Inferior parietal cortex (tissue), 1 donor: ENCODE results near the gene ECE1.

Source experiments
- DNase-seq: peaks from one replicate; pipeline ENCODE4 v3.0.0-alpha.2; 2016; ENCODE audit errors: extremely low spot score

Gene ECE1

DNA sequence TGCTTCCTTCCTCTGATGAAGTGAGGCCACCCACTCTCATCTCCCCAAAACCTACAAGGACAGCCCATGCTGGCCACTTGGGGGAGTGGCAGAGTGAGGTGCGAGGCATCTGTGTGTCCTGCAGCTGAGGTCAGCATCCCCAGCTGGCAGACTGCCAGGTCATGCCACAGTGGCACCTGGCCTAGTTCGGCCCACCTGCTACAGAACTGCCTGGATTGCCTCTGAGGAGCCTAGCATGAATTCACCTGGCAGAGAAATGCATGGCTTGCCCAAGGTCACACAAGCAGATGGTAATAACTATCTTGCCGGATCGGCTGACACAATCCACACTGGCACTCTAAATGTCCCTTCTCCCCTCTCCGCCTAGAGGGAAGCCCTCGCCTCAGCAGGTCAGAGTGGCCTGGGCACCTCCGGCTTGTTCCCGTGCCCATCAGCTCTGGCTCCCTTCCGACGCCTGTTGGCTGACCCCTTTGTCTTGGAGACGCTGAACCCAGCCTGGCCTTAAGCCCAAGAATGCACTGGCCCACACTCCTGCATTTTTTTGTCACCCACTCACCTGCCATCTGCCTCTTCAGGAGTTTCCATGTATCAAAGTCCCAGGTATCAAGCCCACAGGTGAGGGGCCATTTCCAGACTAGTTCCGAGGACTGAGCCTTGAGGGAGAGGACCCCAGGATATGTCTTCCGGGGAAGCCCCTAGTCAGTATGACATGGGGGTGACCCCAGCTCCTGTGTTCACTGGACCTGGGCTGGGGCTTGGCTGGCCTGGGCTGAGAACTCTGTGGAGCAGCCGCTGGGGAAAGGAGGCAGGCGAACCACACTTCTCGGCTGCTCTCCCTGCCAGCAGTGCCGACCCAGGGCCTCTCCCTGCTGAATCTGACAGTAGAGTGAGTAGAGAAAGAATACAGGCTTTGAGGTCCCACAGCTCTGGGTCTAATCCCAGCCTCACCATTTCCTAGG, 21.7 kb downstream of the ECE1 start:
- no peak for DNase-seq

DNA sequence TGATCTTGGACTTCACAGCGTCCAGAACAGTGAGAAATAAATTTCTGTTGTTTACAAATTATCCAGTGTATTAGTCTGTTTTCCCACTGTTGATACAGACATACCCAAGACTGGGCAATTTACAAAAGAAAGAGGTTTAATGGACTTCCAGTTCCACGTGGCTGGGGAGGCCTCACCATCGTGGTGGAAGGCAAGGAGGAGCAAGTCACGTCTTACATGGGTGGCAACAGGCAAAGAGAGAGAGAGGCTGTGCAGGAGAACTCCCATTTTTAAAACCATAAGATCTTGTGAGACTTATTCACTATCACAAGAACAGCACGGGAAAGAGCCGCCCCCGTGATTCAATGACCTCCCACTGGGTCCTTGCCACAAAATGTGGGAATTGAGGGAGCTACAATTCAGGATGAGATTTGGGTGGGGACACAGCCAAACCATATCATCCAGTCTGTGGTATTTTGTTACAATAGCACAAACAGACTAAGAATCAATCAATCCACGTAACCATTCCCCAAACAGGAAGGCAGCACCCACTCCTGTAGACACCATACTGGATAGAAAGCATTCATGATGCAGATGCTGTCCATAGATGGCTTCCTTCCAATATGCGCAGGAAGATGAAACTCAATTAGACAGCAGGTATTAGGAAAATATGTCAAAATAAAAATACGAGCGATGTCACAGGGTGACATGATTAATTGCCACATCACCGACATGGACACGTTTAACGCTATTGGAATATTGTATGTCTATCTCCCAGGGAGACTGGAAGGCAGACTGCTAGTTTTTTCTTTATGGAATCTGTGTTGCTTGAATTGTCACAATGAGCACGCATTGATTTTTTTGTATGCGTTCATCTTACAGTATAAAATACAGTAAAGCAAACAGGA, 22.8 kb downstream of the ECE1 start:
- no peak for DNase-seq

DNA sequence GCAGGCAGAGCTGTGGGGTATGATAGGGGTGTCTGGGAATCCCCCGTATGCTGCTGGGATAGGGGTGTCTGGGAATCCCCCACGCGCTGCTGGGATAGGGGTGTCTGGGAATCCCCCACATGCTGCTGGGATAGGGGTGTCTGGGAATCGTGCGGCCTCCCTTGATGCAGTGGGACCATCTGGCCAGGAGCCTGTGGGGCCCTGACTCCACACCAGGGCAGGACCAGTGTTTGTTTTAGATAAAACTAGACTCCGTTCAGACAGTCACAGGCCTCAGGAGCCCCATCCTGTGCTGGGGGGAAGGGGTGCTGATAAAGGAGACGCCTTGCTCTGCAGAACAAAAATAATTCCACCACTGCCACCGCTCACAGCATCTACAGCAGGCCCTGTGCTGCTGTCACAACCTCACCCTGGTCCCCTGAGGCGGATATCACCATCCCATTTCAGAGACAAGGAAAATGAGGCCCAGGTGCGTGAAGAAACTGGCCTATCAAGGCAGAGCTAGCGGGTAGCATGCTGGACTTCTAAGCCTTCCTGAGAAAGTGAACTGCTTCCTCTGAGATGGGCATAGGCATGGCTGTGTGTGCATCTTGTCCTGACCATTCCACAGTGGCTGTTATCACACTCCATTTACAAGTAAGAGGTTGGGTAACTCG, 24.0 kb downstream of the ECE1 start:
- no peak for DNase-seq

DNA sequence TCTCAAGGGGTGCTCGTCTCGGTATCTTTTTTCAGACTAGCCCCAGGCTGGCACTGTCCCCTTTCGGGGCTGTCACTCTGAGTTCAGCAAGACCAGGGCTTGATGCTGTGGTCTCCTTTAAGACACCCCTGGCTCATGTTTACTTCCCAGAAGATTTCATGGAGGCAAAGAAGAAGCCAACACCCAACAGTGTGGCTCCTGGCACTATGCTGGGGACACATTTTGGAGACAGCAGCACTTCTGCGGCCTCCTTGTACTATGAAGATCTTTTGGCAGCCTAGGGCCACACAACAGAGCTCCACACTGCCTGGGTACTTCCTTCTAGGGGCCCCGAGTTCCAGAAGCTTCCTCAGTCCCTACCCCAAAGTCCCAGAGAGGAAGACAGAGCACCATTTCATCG, 24.6 kb downstream of the ECE1 start:
- no peak for DNase-seq

DNA sequence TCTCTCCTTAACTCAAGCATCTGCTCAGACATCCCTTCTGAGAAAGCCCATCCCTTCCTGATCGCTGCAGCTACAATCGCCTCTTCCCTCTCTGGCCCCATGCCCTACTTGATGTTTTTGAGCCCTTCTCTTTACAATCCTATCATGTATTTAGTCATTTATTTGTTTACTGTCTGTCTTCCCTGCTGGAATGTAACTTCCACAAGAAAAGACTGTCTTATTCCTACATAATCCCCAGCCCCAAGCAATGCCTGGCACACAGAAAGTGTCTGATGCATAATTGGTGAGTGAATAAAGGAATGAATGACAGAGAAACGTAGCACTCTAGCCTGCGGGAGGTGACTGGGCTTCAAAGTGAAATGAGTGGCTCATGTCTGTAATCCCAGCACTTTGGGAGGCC, 25.4 kb downstream of the ECE1 start:
- no peak for DNase-seq

DNA sequence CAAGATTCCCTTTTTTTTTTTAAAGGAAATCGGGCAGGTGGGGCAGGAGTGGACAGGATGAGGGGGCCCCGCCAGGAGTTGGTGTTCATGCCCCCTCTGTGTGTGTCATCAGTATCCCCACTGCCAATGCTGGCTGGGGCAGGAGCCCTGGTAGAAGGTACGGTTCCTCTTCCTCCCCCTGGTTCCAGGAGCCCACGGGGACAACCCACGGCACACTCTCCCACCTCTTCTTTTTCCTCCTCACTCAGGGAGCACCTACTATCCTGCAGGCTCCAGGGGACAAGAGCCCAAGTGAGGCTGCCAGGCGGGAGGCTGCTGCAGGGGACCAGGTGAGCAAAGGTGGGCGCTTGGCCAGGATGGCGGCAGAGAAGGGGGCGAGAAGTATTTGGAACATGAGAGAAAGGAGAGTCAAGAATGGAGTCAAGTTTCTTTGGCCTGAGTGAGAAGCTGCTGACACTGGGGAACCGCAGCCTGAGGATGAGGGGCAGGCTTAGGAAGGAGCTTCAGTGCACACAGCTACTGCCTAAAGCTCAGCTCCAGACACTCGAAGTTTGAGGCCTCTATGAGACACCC, 26.5 kb downstream of the ECE1 start:
- no peak for DNase-seq

DNA sequence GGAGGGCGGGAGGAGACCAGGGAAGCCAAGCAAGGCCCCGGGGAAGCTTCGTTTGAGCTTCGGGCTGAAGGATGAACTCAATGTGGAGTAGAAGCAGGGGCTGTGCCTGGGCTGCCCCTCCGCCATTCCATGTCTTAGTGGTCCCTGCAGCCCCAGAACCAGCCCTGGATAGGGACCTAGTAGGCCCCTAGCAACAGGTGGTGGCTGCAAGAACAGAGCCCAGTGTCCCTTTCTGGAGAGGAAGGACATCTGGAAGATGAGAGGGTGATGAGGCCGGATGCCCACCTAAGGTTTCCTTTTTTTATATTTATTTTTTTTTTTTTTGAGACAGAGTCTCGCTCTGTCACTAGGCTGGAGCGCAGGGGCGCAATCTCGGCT, 27.2 kb downstream of the ECE1 start:
- no peak for DNase-seq

DNA sequence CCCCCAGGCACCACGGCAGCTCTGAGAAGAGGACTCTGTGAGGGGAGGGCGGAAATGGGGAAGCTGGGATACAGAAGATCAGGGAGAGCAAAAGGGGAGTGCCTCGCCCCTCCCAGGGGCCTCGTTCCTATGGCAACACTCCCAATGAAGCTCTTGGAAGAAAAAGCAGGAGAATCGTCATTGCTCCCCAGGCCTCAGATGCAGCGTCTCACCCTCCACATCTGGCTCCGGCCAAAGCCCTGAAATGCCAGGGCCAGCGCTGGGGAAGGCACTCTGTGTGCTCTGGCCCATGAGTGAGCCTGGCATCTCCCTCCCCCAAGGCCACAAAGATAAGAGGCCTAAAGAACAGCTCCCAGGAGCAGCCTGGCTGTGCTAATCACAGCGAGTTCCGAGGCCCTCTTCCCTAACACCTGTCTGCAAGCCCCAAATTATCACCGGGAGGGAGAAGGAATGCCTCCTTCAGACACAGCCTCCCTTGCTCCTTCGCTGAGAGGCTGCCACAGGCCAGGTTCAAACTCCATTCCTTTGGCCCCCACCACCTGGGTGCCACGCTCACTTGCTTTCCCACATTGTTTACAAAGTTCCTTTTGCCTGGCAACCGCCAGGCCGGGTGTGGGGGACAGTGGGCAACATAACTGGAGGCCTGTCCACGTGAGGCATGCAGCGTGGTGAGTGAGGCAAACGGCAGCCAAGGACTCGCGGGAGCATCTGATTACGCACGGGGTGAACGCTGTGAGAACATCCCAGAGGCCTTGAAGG, 27.8 kb downstream of the ECE1 start:
- no peak for DNase-seq

DNA sequence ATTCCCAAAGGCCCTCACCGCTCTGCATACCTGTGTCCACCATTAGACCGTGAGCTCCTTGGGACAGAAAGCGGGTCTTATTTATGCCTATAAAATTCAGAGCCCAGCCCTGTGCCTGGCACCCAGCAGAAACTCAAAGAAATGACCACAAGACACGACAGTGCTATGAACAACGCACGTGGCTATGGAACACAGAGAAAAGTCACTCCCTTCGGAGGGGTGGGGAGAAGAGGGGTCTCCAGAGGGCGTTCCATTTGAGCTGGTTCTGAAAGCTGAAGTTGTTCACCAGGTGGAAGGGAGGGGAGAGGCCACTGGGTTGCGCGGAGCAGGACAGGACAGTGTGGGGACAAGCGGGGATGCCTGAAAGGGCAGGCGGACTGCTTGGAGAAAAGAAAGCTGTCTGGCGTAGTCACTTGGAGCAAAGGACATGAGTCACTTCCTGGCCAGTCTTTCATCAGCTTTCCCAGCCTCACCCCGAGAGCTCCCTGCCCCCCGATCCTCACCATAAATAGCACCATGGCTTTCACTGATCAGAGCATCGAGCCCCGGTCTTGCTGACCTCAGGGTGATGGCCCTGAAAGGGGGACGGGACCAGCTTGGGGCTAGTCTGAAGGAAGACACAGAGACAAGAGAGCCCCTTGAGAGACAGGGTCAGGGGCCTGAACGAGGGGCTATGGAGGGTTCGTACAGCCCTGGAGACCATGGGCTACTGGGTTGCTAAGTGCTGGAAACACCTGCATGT, 28.5 kb downstream of the ECE1 start:
- no peak for DNase-seq

DNA sequence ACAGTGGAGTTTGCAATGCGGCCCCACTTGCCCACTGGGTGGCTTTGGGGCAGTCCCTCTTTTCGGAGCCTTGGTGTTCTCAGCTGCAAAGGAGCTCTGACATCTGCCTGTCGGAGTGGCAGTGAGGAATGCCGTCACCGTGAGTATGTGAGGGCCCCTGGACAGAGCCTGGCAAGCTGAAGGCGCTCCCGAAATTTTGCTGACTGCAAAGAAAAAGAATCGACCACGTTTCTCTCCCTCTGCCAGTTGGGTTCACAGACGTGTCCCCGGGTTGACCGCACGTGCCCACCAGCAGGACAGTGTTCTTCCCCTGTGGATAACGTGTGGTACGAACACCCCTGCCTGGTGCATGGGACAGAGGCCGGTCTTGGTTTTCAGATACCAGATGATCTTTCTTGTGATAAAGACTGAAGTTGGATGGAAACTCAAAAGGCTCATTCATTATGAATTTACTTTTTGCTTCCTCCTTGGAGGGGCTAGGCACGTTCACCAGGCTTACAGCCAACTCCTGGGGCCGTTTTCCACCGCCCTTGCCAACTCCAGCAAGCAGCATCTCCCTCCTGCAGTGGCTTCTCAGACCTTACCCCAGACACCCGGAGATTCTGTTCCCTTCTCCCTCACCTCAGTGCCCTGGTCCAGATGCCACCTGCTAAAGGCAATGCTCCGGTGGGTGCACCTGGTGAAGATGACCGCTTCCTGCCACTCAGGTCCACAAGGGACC, 29.7 kb downstream of the ECE1 start:
- no peak for DNase-seq

DNA sequence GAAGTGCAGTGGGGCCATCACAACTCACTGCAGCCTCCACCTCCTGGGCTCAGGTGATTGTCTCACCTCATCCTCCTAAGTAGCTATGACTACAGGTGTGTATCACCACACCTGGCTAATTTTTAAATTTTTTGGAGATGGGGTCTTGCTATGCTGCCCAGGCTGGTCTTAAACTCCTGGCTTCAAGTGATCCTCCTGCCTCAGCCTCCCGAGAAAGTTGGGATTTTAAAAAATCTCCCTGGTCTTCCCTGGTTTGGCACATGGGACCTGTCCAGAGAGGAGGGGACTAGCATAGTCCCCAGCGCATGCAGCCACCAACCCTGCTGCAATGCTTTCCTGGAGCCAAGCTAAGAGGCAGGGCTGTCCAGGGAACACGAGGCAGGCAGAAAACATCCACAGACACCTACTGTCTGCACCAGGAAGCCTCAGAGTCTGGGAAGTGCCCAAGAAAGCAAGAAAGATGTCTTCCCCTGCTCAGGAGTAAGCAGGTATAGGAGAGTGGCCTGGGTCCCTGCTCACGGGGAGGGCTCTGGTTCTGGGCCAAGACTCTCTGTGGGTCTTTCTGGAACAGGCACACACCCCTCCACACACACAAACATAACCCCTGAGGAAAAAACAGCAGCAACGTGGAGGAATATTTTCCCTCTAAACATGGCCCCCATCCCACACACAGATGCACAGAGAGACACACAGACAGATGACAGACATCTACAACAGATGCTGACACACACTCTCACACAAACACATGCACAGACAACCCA, 30.8 kb downstream of the ECE1 start:
- DNase-seq: no peak

DNA sequence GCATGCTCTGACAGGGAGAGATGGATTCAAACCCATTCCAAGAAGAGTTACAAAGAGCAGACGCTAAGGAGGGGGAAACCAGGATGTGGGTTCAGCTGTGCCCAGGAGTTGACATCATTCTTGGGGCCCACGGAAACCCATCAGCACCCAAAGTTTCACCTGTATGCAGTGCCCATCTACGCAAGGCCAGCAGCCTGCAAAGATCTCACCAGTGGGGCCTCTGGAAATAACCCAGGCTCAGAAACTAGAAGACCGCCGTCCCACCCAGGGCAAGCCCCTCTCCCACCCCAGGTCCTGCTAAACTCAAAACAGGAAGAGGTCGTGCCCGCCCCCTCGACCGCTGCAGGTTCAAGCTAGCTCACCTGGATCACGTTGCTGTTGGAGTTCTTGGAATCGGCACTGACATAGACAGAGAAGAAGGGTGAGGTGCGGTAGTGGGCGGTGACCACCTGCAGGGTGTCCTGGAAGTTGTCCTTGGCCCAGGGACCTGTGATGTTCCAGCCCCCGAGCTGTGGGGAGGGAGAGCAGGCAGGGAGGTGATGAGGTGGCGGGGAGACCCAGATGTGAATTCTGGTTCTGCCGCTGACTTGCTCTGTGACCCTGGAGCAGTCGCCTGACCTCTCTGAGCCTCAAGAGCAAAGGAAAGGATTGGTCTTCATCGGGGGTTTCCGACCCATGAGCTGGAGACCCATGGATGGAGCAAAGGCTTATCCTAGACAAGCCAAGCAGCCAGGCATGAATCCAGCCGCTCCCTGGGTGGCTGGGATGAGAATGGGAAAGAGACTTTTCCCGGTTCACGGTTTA, 31.7 kb downstream of the ECE1 start:
- DNase-seq: no peak

DNA sequence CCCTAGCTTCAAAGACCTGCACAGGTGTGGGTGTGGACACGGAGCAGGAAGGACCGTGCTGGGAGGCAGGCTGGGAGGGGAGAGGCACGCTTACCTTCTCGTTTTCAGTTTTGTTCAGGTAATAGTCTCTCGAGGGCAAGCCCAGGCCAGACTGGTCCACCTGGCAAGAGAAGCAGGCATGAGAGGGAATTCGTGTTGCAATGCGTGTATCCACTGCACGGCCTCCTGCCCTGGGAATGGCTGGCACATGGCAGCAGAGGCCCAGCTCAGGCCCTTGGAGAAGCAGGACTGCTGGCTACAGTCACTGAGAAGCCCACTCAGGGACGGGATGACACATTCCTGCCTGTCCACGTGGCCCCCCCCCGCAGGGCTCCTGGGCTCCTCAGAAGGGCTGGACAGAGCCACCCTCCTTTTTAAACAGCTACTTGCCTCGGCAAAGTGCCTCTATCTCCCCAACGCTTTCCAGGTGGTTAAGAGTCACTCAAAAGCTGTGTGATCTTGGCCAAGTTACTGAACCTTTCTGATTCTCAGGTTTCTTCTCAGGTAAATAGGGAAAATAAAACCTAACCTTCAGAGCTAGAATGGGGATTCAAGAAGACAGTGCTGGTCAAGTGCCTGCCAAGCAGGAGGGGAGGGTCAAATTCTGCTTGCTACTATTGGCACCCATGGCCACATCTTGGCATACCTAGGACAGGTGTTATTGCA, 32.7 kb downstream of the ECE1 start:
- no peak for DNase-seq

DNA sequence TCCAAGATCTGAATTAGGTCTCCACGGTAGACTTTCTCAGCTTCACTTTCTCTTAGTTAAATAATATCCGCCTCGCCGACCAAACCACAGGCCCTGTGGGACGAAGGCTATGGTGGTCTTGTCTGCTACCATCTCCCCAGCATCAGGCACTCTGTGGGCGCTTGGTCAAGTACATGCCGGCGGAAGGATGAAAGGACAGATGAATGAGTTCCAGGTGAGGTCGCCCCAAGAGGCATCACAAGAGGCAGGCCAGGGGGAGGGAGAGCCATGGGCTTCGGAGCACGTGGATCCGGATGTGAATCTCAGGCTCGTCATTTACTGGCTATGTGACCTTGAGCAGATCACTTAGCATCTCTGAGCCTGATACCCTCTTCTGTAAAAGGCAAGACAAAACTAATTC, 33.5 kb downstream of the ECE1 start:
- DNase-seq: no peak

DNA sequence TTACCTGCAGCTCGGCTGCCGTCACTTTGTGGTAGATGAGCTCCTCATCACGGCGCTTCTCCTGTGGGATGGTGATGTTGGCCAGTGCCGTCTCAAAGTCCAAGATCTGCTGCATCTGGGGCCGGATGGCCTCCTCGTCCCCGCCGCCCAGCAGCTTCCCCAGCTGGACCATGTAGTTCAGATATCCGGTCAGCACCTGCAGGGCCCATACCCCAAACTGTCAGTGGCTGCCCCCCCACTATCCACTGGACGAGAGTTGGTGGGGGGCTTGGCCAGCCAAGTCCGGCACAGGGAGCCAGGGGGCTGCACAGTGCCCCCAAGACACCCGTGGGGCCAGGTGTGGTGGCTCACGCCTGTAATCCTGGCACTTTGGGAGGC, 34.3 kb downstream of the ECE1 start:
- no peak for DNase-seq

DNA sequence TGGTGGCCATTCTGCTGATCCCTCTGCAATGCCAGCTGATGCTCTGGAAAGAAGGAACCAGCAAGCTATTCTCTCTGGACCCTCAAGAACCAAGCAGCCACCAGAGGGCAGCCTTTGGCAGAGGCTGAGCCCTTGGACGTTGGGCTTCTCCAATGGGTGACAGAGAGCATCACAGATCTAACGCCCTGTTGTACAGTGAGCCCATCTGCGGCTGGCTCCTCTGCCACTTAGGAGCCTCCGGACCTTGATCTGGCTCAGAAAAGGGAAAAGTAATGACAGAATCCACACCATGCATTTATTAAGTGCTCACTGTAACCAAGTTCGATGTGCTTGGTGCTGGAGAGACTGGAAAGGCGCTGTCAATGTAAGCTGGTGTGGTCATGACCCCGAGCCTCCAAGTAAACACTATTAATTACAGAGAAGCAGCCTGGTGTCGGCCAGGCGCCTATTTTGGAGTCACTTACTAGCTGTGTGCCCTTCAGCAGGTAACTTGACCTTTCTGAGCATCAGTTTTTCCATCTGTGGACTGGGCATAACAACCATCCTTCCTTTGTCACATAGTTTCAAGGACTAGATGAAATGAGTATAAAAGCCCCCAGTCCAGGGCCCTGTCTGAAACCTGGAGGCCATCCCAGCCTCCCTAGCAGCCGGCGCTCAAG, 34.9 kb downstream of the ECE1 start:
- peak; percentile 96 for DNase-seq

DNA sequence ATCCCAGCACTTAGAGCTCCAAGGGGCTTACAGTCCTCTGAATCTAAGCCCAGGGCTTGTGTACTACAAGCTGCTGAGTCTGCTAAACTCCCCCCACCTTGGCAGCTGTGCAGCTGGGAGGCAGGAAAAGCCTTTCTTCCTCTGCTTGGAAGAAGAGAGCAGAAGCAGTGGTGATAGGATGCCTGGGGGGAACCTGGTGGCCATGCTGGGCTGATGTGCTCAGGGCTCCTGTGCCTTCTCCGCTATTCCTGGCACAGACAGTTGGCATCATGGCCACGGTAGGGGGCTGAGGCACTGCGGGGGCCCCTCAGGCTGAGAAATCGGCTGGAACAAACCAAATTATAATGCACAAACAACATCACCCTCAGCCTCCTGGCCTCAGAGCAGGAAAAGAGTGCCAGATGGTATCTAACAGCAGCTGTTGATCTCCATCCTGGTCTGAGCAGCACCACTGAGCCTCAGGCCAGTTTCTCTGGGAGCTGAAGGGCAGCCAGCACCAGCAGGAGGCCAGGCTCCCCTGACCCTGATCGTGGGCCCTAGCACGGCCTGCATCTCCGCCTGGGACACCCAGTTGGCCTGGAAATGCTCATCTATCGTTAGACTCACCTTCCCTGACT, 35.8 kb downstream of the ECE1 start:
- DNase-seq: peak; percentile 55
